ENCODE data around the gene TMEM126A.

GRCh38 chr11:85672105-85672902 lies 24.5 kb downstream of the TMEM126A start:
- TF ChIP-seq, protein P1, sequence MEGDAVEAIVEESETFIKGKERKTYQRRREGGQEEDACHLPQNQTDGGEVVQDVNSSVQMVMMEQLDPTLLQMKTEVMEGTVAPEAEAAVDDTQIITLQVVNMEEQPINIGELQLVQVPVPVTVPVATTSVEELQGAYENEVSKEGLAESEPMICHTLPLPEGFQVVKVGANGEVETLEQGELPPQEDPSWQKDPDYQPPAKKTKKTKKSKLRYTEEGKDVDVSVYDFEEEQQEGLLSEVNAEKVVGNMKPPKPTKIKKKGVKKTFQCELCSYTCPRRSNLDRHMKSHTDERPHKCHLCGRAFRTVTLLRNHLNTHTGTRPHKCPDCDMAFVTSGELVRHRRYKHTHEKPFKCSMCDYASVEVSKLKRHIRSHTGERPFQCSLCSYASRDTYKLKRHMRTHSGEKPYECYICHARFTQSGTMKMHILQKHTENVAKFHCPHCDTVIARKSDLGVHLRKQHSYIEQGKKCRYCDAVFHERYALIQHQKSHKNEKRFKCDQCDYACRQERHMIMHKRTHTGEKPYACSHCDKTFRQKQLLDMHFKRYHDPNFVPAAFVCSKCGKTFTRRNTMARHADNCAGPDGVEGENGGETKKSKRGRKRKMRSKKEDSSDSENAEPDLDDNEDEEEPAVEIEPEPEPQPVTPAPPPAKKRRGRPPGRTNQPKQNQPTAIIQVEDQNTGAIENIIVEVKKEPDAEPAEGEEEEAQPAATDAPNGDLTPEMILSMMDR (IDR thresholded peaks at IDR 0.05; ENCODE audit: insufficient read depth, low read depth, low read length), result no peak
- no peak for TF ChIP-seq EZH2 (IDR thresholded peaks at IDR 0.05; ENCODE audit: insufficient read depth, low read length)

Data from astrocyte (in vitro differentiated cells and primary cell).